ENCODE measurements around the gene LEFTY1. TPM values are rescaled to one million over a fixed set of nuclear protein-coding genes. Genes with fewer than 3 reads are reported as not detected.

The LEFTY1 gene
- total and polyA plus RNA-seq, 2 experiments from 2014 or later, result 3.9 to 5.8 TPM

DNA sequence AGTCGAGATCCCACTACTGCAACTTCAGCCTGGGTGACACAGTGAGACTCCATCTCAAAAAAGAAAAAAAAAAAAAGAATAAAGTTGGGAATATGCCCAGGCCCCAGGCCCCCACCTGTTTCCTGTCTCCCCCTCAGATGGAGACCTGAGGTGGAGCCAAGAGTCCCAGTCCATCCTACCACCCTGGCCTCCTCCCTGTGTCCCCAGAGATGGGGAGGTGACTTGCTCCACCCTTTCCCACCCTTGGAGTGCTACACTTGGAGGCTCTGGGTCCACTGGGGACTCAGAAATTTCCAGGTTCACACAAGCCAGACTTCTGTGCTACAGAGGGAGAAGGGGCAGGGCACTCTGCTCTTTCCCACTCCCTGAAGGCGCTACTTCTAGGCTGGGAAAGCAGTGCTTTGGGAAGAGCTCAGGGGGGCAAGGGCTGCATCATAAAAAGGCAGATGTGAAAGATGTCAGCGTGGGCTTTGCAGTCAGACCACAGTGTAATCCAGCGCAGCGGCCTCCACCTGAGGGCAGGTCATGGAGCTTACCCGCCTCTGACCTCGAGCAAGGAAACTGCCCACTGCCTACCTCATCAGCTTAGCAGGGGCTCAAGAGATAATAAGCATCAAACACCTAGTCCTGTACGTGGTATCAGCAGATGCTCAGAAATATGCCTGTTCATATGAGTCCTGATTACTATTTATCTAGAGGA, 20.2 kb downstream of the LEFTY1 start:
- Histone ChIP-seq H3K4me2 (no peak overlapping the region), H3K9me2 (replicated peaks; ENCODE audit: insufficient read depth) (no peaks in the 10 kb centered on the region), H3K4me3 (no peak overlapping the region), H3K36me3 (replicated peaks; ENCODE audit: insufficient read depth, low read depth) (no peaks in the 10 kb centered on the region), H3K79me2 (peaks cover 1% of the 10 kb centered on the region), H3K9me3 (ENCODE audit: low read depth) (no peaks in the 10 kb centered on the region), H2AFZ (no peak overlapping the region), H3K27me3 (no peaks in the 10 kb centered on the region), H4K20me1 (ENCODE audit: insufficient read depth, poor library complexity, severe bottlenecking) (no peaks in the 10 kb centered on the region), H3K4me1 (ENCODE audit: insufficient read depth) (peaks cover 29% of the 10 kb centered on the region), H3K27ac (no peak overlapping the region)
- TF ChIP-seq EZH2 (IDR thresholded peaks at IDR 0.05; ENCODE audit: borderline replicate concordance), result no peak
- no peak for TF ChIP-seq EZH2phosphoT487 (IDR thresholded peaks at IDR 0.05; ENCODE audit: low read depth, severe bottlenecking, unreplicated experiment)
- no peak for DNase-seq (ENCODE audit: low spot score)
- 98% methylated on average over 8 of the region's 8 CpGs for WGBS (ENCODE audit: low lambda C conversion rate, missing lambda C conversion rate)

DNA sequence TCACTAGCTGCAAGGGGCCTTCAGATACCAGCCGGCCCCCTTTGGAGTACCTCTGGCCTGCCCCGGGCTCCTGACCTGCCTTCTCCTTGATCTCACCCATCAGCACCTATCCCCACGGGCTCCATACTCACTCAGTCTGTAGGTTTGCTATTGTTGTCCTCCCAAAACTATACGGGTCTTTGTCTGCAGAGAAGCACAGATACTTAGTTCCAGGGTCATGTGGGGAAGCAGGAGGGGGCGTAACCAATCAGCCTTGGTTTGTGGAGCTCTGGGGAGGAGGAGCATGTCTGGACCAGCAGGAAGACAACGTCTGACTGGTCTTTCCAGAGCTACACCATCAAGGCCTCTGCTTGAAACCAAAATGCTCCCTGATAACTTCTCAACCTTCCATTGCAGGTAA, 22.0 kb downstream of the LEFTY1 start:
- Histone ChIP-seq H3K9me3 (ENCODE audit: low read depth) (no peaks in the 10 kb centered on the region), H3K4me1 (ENCODE audit: insufficient read depth) (peaks cover 24% of the 10 kb centered on the region), H3K79me2 (no peaks in the 10 kb centered on the region), H3K27ac (no peak overlapping the region), H3K4me2 (no peak overlapping the region), H3K27me3 (no peaks in the 10 kb centered on the region), H2AFZ (no peak overlapping the region), H4K20me1 (ENCODE audit: insufficient read depth, poor library complexity, severe bottlenecking) (no peaks in the 10 kb centered on the region), H3K36me3 (replicated peaks; ENCODE audit: insufficient read depth, low read depth) (no peaks in the 10 kb centered on the region), H3K4me3 (no peak overlapping the region), H3K9me2 (replicated peaks; ENCODE audit: insufficient read depth) (no peaks in the 10 kb centered on the region)
- WGBS (ENCODE audit: low lambda C conversion rate, missing lambda C conversion rate), result 77% methylated on average over 6 of the region's 6 CpGs
- DNase-seq (ENCODE audit: low spot score), result no peak
- TF ChIP-seq, protein P1, sequence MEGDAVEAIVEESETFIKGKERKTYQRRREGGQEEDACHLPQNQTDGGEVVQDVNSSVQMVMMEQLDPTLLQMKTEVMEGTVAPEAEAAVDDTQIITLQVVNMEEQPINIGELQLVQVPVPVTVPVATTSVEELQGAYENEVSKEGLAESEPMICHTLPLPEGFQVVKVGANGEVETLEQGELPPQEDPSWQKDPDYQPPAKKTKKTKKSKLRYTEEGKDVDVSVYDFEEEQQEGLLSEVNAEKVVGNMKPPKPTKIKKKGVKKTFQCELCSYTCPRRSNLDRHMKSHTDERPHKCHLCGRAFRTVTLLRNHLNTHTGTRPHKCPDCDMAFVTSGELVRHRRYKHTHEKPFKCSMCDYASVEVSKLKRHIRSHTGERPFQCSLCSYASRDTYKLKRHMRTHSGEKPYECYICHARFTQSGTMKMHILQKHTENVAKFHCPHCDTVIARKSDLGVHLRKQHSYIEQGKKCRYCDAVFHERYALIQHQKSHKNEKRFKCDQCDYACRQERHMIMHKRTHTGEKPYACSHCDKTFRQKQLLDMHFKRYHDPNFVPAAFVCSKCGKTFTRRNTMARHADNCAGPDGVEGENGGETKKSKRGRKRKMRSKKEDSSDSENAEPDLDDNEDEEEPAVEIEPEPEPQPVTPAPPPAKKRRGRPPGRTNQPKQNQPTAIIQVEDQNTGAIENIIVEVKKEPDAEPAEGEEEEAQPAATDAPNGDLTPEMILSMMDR (IDR thresholded peaks at IDR 0.05; ENCODE audit: poor library complexity), result no peak
- TF ChIP-seq EZH2phosphoT487 (IDR thresholded peaks at IDR 0.05; ENCODE audit: low read depth, severe bottlenecking, unreplicated experiment) (no peak), EZH2 (IDR thresholded peaks at IDR 0.05; ENCODE audit: borderline replicate concordance) (no peak)

DNA sequence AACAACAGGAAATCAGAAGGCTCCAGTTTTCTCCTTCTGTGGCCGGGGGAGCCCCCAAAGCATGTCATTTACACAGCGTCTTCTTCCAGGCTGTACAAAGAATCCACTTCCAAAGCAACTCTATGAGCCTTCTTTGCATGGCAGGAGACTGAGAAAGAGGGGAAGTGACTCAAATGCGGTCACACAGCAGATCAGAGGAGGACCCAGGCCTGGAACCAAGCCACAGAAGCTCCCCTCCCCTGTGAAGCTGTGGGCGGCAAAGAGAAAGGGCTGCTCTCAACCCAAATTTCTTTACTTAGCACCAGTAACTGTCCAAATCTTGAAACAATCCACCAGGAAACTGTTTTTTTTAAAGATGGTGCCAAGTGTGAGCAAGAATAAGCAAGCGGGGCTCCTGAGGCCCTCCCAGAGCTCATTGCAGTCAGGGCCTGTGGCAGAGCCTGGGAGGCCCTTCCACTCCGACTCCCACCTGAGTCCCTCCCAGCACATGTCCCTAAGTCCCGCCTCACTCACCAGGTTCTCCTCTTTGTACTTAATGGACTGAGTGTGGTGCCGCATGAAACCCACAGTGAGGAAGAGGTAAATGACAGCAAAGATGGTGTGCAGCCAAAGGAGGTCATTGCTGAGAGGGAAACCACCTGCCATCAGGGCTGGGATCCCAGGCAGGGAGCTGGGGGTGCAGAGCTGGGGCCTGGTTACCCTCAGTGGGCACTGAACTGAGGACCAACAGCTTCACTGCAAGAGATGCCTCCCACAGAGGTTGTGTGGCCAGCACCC, 22.7 kb downstream of the LEFTY1 start:
- H3K4me2 ChIP-seq, result no peak overlapping the region
- TF ChIP-seq, protein P1 (IDR thresholded peaks at IDR 0.05; ENCODE audit: poor library complexity), result no peak
- TF ChIP-seq EZH2 (IDR thresholded peaks at IDR 0.05; ENCODE audit: borderline replicate concordance) (no peak), EZH2phosphoT487 (IDR thresholded peaks at IDR 0.05; ENCODE audit: low read depth, severe bottlenecking, unreplicated experiment) (no peak)
- no peaks in the 10 kb centered on the region for H3K9me3 ChIP-seq (ENCODE audit: low read depth)
- no peaks in the 10 kb centered on the region for H3K36me3 ChIP-seq (replicated peaks; ENCODE audit: insufficient read depth, low read depth)
- no peaks in the 10 kb centered on the region for H3K27me3 ChIP-seq
- no peak overlapping the region for H3K4me3 ChIP-seq
- no peaks in the 10 kb centered on the region for H4K20me1 ChIP-seq (ENCODE audit: insufficient read depth, poor library complexity, severe bottlenecking)
- peak overlapping the region; percentile 46 for H3K27ac ChIP-seq
- no peaks in the 10 kb centered on the region for H3K9me2 ChIP-seq (replicated peaks; ENCODE audit: insufficient read depth)
- 84% methylated on average over 8 of the region's 8 CpGs for WGBS (ENCODE audit: low lambda C conversion rate, missing lambda C conversion rate)
- no peak for DNase-seq (ENCODE audit: low spot score)
- no peak overlapping the region for H2AFZ ChIP-seq
- H3K79me2 ChIP-seq, result no peaks in the 10 kb centered on the region
- H3K4me1 ChIP-seq (ENCODE audit: insufficient read depth), result peaks cover 17% of the 10 kb centered on the region

DNA sequence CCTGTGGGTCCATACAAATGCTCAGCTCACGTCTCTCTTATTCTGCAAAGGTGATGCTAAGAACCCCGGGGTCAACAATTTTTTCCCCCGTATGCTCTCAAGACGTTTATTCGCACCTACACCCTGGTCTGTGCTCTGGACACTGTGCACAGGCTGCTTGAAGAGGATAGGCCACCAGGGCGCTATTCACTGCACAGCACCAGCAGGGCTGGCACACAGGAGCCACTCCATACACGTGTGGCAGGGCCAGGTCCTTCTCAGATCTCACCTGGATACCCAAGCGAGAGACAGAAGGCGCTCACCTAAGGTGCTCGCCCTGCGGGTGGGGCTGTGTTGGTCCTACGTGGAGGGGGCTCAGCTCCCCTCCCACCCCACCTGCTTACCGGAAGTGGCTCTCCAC, 23.4 kb downstream of the LEFTY1 start:
- DNase-seq (ENCODE audit: low spot score), result no peak
- Histone ChIP-seq H3K4me3 (no peak overlapping the region), H3K27ac (peak overlapping the region; percentile 47), H3K9me2 (replicated peaks; ENCODE audit: insufficient read depth) (no peaks in the 10 kb centered on the region), H3K79me2 (no peaks in the 10 kb centered on the region), H2AFZ (no peak overlapping the region), H3K9me3 (ENCODE audit: low read depth) (no peaks in the 10 kb centered on the region), H3K27me3 (no peaks in the 10 kb centered on the region), H3K4me1 (ENCODE audit: insufficient read depth) (peaks cover 15% of the 10 kb centered on the region), H3K4me2 (no peak overlapping the region), H4K20me1 (ENCODE audit: insufficient read depth, poor library complexity, severe bottlenecking) (no peaks in the 10 kb centered on the region), H3K36me3 (replicated peaks; ENCODE audit: insufficient read depth, low read depth) (no peaks in the 10 kb centered on the region)
- TF ChIP-seq, protein P1 (IDR thresholded peaks at IDR 0.05; ENCODE audit: poor library complexity), result no peak
- TF ChIP-seq EZH2 (IDR thresholded peaks at IDR 0.05; ENCODE audit: borderline replicate concordance) (no peak), EZH2phosphoT487 (IDR thresholded peaks at IDR 0.05; ENCODE audit: low read depth, severe bottlenecking, unreplicated experiment) (no peak)
- WGBS (ENCODE audit: low lambda C conversion rate, missing lambda C conversion rate), result 95% methylated on average over 13 of the region's 13 CpGs

Data from hepatocyte (in vitro differentiated cells).